C4-2B (cell line): ENCODE measurements around the gene TMEM132E.

Source experiments
- H3K27ac ChIP-seq: fragments of 450-650 bp; 2 replicates; pipeline ENCODE4 v1.5.1; 2017
- ZFX ChIP-seq: fragments of 450-650 bp; IDR thresholded peaks from 2 replicates; pipeline ENCODE4 v1.6.1; 2017
- TF ChIP-seq, protein P1 (sequence below): fragments of 450-650 bp; conservative IDR thresholded peaks from 2 replicates; pipeline ENCODE4 v1.5.1; 2017; ENCODE audit warnings: mild to moderate bottlenecking

The TMEM132E gene

GRCh38 chr17:34644941-34645550 lies 65.7 kb downstream of the TMEM132E start:
- TF ChIP-seq ZFX, result no peak
- TF ChIP-seq, protein P1, sequence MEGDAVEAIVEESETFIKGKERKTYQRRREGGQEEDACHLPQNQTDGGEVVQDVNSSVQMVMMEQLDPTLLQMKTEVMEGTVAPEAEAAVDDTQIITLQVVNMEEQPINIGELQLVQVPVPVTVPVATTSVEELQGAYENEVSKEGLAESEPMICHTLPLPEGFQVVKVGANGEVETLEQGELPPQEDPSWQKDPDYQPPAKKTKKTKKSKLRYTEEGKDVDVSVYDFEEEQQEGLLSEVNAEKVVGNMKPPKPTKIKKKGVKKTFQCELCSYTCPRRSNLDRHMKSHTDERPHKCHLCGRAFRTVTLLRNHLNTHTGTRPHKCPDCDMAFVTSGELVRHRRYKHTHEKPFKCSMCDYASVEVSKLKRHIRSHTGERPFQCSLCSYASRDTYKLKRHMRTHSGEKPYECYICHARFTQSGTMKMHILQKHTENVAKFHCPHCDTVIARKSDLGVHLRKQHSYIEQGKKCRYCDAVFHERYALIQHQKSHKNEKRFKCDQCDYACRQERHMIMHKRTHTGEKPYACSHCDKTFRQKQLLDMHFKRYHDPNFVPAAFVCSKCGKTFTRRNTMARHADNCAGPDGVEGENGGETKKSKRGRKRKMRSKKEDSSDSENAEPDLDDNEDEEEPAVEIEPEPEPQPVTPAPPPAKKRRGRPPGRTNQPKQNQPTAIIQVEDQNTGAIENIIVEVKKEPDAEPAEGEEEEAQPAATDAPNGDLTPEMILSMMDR, result no peak
- no peak overlapping the region for H3K27ac ChIP-seq

GRCh38 chr17:34645594-34645993 lies 66.2 kb downstream of the TMEM132E start:
- TF ChIP-seq ZFX, result no peak
- no peak overlapping the region for H3K27ac ChIP-seq

- no peak overlapping the region for H3K27ac ChIP-seq
- no peak for TF ChIP-seq ZFX
- TF ChIP-seq, protein P1, result no peak
Measured at GRCh38 chr17:34647511-34647910, 68.1 kb downstream of the TMEM132E start.

DNA sequence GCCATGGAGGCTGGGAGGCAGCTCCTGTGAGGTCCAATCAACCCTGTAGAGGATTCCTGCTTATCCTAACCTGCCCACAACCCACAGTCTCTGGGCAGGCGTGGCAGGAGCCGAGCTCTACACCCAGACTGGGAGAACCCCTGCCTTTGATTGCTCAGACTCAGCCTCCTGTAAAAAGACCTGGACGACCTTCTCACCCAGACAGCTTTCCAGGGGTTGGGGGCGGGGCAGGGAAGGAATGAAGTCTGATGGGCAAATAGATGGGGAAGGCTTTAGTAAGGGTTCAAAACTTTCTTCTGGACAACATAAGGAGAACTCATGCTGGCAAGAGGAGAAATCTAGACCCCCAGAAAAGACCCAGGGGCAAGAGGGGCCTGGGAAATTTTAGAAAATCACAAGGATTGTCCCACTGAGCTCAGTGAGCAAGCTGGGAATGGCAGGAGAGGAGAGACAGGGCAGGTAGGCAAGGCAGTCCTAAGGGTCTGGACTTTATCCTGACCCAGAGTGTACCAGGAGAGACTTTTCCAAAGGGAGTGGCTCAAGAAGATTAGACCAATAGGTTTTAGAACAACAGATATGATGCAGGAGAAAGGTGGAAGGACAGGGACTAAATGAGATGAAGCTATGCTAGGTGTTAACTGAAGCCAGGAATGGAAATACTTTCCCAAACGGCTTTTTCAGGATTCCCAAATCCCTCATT lies 70.8 kb downstream of the TMEM132E start:
- no peak overlapping the region for H3K27ac ChIP-seq
- no peak for TF ChIP-seq ZFX
- TF ChIP-seq, protein P1, result no peak

DNA sequence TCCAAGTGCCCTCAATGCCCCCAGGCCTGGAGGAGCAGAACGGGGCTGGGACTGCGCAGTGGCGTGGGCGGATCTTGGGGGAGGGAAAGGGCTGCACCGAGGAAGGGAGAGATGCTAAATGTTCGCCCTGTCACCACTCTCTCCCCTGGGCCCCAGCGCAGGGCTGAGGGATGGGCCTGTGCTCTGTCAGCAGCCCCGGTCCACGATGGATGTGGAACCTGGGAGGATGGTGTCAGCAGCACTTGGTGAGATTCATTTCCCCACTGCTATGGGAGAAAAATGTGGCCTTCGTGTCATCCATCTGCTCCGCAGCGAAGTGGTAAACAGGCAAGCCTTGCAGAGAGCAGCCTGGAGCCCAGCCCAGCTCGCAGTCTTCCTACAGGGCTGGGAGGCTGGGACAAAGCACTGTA lies 72.0 kb downstream of the TMEM132E start:
- TF ChIP-seq, protein P1, result no peak
- TF ChIP-seq ZFX, result no peak
- no peak overlapping the region for H3K27ac ChIP-seq

GRCh38 chr17:34652021-34652555 lies 72.7 kb downstream of the TMEM132E start:
- TF ChIP-seq ZFX, result no peak
- TF ChIP-seq, protein P1, result no peak

GRCh38 chr17:34653511-34653910 lies 74.1 kb downstream of the TMEM132E start:
- no peak overlapping the region for H3K27ac ChIP-seq
- no peak for TF ChIP-seq ZFX
- TF ChIP-seq, protein P1, result no peak

More at GRCh38 chr17:34652021-34652555, 72.7 kb downstream of the TMEM132E start:
- no peak overlapping the region for H3K27ac ChIP-seq
